Measurements from ENCODE around the gene RAB19.

- TF ChIP-seq TEAD1 (CRISPR knock-in tag; IDR thresholded peaks at IDR 0.05) (no peak), CTCF (IDR thresholded peaks at IDR 0.05) (no peak), E2F5 (CRISPR knock-in tag; IDR thresholded peaks at IDR 0.05) (no peak), ELF4 (CRISPR knock-in tag; IDR thresholded peaks at IDR 0.05; ENCODE audit: low read depth) (no peak), AFF4 (CRISPR knock-in tag; IDR thresholded peaks at IDR 0.05; ENCODE audit: borderline replicate concordance) (no peak)
Measured at GRCh38 chr7:140360697-140361229, 43.1 kb upstream of the RAB19 start.
